ENCODE results near the gene CYB5D1.
"Not testable (repeated sequence)": the region's sequence is repeated elsewhere in the genome, so short reads cannot be mapped to it uniquely, and the experiment has no call there.

- TF ChIP-seq CTCF, POLR2AphosphoS5 (IDR thresholded peaks at IDR 0.05): not testable (repeated sequence)
Measured at GRCh38 chr17:7864384-7864783, 6.6 kb downstream of the CYB5D1 start.

Measured in prostate gland (tissue), 2 donors.